Testis (tissue), 3 donors: Measurements from ENCODE around the gene IGFLR1. TPM values are rescaled to one million over a fixed set of nuclear protein-coding genes. Genes with fewer than 3 reads are reported as not detected.
A peak's percentile ranks its signal among the peaks of the same experiment; 100 is the strongest.

Source experiments
- DNase-seq: peaks from one replicate; pipeline ENCODE4 v3.0.0-alpha.2; 2019
- H3K27ac ChIP-seq, 2 donors: fragments of 200-600 bp; sonication (generic); one replicate each; pipeline ENCODE4 v1.5.1; 2019
- H3K27me3 ChIP-seq: fragments of 200-600 bp; sonication (generic); one replicate; pipeline ENCODE4 v1.5.1; 2019
- H3K36me3 ChIP-seq: fragments of 200-600 bp; sonication (generic); one replicate; pipeline ENCODE4 v1.5.1; 2017; ENCODE audit warnings: low read depth; ENCODE audit errors: missing control alignments
- H3K4me1 ChIP-seq: fragments of 200-600 bp; sonication (generic); one replicate; pipeline ENCODE4 v1.5.1; 2019
- H3K4me3 ChIP-seq, 2 donors: fragments of 200-600 bp; sonication (generic); one replicate each; pipeline ENCODE4 v1.5.1; 2017 to 2019
- H3K9me3 ChIP-seq: fragments of 200-600 bp; sonication (generic); one replicate; pipeline ENCODE4 v1.5.1; 2017
- CTCF ChIP-seq, 3 experiments: fragments of 450-650 bp in 2 of 3; fragments of 200-600 bp in 1 of 3; sonication (generic) in 1 of 3; IDR thresholded peaks; one replicate each; pipeline ENCODE4 v1.5.1; 2016 to 2019; ENCODE audit warnings: antibody characterized with exemption in 3 of 3, mild to moderate bottlenecking in 2 of 3, moderate library complexity in 1 of 3
- POLR2A ChIP-seq: fragments of 450-650 bp; IDR thresholded peaks from one replicate; pipeline ENCODE4 v1.6.1; 2017; ENCODE audit warnings: antibody characterized with exemption, mild to moderate bottlenecking, moderate library complexity
- WGBS, 2 donors: methylation state at CpG; one replicate each; pipeline ENCODE4 v1.1.5; 2018; 5-methylcytosine and 5-hydroxymethylcytosine counted together
- intact Hi-C: fragments of 100-400 bp; cut with DNase I; formaldehyde crosslinking; loops from one replicate; pipeline ENCODE4 v1.15.1; 2023; ENCODE audit warnings: low total_unique reads
- polyA plus RNA-seq: library from polyadenylated mRNA; stranded (reverse); fragments of 350-450 nt; fragmentation: Illumina TruSeq; extraction: RNeasy Lipid Tissue Mini Kit (QIAGEN cat#74804); gene quantifications from one replicate; pipeline ENCODE4 v1.2.3, GENCODE V29; 2014; ENCODE audit warnings: low read depth, low replicate concordance; ENCODE audit not compliant: insufficient read depth
- total RNA-seq, 2 donors: library from RNA; depleted of rRNA; stranded (reverse); fragments of >200 nt; gene quantifications; one replicate each; pipeline ENCODE4 v1.2.3, GENCODE V29; 2016

Gene IGFLR1
- total and polyA plus RNA-seq, 3 donors from 2014 or later = 9.9 to 15.9 (median 15.7) TPM

- 76 to 78% methylated on average over 9 of the region's 9 CpGs for WGBS, 2 donors
- H3K4me1 ChIP-seq = peaks cover 25% of the 10 kb centered on the region
- intact Hi-C loops = no loop called here
- DNase-seq = no peak
- no peaks in the 10 kb centered on the region for H3K27me3 ChIP-seq
- no peak overlapping the region for H3K4me3 ChIP-seq
- H3K36me3 ChIP-seq = no peaks in the 10 kb centered on the region
- TF ChIP-seq CTCF (IDR thresholded peaks at IDR 0.05) = no peak
- TF ChIP-seq POLR2A = no peak
- H3K9me3 ChIP-seq = no peaks in the 10 kb centered on the region
- H3K27ac ChIP-seq = no peak overlapping the region
These were observed 22.1 kb downstream of the IGFLR1 start for GRCh38 chr19:35720163-35720524.

- no peaks in the 10 kb centered on the region for H3K27me3 ChIP-seq
- intact Hi-C loops = loop anchor here (10.0 kb wide), 1 partner anchor 175 kb away; the partner anchor contains the start of gene TMEM147
- no peak for DNase-seq
- H3K36me3 ChIP-seq = no peaks in the 10 kb centered on the region
- peak overlapping the region in 1 of 2 donors; percentile 91 for H3K27ac ChIP-seq
- no peak for TF ChIP-seq CTCF (IDR thresholded peaks at IDR 0.05)
- no peak for TF ChIP-seq POLR2A
- H3K4me3 ChIP-seq = no peak overlapping the region
- H3K4me1 ChIP-seq = peaks cover 25% of the 10 kb centered on the region
- no peaks in the 10 kb centered on the region for H3K9me3 ChIP-seq
- WGBS, 2 donors = 59 to 71% methylated on average over 28 to 32 of the region's 32 CpGs
These were observed 22.7 kb downstream of the IGFLR1 start for GRCh38 chr19:35719402-35720162.

GRCh38 chr19:35718345-35719041 lies 23.8 kb downstream of the IGFLR1 start:
- intact Hi-C loops = loop anchor here (10.0 kb wide), 1 partner anchor 174 kb away; the partner anchor contains the start of gene TMEM147
- no peak for TF ChIP-seq CTCF (IDR thresholded peaks at IDR 0.05)
- no peak for TF ChIP-seq POLR2A
- peak; percentile 45 for DNase-seq

GRCh38 chr19:35717665-35718344 lies 24.4 kb downstream of the IGFLR1 start, which contains the start of gene KMT2B:
TSS of gene KMT2B (plus strand) at chr19:35718003. CDS start at chr19:35718019, 16 bp downstream.
- Histone ChIP-seq H3K4me1 (peaks cover 25% of the 10 kb centered on the region), H3K27me3 (no peaks in the 10 kb centered on the region), H3K9me3 (no peaks in the 10 kb centered on the region), H3K36me3 (no peaks in the 10 kb centered on the region), H3K4me3 (peak within 1 kb of the TSS; percentile 82 to 85), H3K27ac (peak within 1 kb of the TSS; percentile 74 to 91)
- intact Hi-C loops = loop anchor here (10.0 kb wide), 1 partner anchor 173 kb away; the partner anchor contains the start of gene TMEM147
- WGBS, 2 donors = 1% methylated on average over 37 of the region's 109 CpGs; no CpG with 5 or more reads in 1 of the 2 donors
- no peak for TF ChIP-seq POLR2A
- no peak for TF ChIP-seq CTCF (IDR thresholded peaks at IDR 0.05)
- DNase-seq = no peak

More at GRCh38 chr19:35718345-35719041, 23.8 kb downstream of the IGFLR1 start:
- no peaks in the 10 kb centered on the region for H3K27me3 ChIP-seq
- WGBS, 2 donors = 0 to 1% methylated on average over 16 to 38 of the region's 42 CpGs
- peak overlapping the region; percentile 68 to 91 for H3K27ac ChIP-seq
- no peaks in the 10 kb centered on the region for H3K36me3 ChIP-seq
- peak overlapping the region; percentile 82 to 85 for H3K4me3 ChIP-seq
- H3K4me1 ChIP-seq = peaks cover 25% of the 10 kb centered on the region
- no peaks in the 10 kb centered on the region for H3K9me3 ChIP-seq
